CD4-positive, alpha-beta T cell treated with Interleukin-17A for 1 hour (primary cell): ENCODE measurements around the gene NPPA.
"Not testable (repeated sequence)": the region's sequence is repeated elsewhere in the genome, so short reads cannot be mapped to it uniquely, and the experiment has no call there.

Experiments
- DNase-seq: peaks from one replicate; pipeline ENCODE4 v3.0.0-alpha.2; 2020

Gene NPPA

GRCh38 chr1:11847667-11848372, at the start of gene NPPA:
Gene NPPA, minus strand, starts transcription at chr1:11847783. Its CDS starts 99 bp downstream, at chr1:11847684.
- no peak for DNase-seq

- DNase-seq: not testable (repeated sequence)
These were observed 46.9 kb upstream of the NPPA start for GRCh38 chr1:11894501-11894900.

- DNase-seq: peak; percentile 69
These were observed 46.3 kb upstream of the NPPA start for GRCh38 chr1:11893907-11894251.

- DNase-seq: no peak
These were observed 44.0 kb upstream of the NPPA start for GRCh38 chr1:11891433-11892186.

DNA sequence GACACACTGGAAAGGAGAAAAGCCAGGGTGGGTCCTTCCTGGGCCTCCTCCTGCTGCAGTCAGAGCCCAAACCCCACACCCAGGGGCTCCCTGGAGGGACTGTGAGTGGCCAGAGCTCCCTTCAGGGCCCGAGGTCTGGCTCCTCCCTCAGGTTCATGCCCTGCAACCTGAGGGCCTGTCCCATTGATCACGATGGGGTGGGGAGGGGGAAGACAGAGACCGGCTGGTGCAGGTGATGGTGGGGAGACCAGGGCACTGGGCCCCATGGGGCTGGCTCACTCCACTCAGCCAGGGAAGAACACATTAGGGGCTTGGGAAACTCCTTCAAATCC, 41.3 kb upstream of the NPPA start:
- no peak for DNase-seq

DNA sequence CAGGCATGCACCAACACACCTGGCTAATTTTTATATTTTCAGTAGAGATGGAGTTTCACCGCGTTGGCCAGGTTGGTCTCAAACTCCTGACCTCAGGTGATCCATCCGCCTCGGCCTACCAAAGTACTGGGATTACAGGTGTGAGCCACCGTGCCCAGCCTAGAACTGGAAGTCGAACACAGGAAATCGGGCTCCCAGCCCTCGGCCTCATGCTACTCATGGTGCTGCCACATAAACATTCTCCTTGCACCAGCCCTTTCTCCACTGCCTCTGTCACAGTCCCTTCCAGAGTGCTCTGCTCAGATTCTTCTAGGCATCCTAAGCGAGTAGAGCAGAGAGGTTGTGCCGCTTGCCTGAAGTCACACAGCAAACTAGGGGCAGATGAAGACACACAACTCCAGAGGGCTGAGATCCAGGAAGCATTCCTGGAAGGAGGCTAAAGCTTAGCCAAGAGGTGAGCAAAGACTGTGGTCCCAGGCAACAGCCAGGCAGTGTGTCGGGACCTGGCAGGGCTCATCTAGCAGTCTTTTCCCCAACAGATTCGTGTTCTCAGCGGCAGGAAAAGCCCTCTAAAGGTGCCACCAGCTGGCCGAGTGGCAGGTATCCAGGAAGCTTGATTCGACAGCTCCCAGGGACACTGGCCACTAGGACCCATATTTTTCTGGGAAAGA, 40.8 kb upstream of the NPPA start:
- DNase-seq: no peak

DNA sequence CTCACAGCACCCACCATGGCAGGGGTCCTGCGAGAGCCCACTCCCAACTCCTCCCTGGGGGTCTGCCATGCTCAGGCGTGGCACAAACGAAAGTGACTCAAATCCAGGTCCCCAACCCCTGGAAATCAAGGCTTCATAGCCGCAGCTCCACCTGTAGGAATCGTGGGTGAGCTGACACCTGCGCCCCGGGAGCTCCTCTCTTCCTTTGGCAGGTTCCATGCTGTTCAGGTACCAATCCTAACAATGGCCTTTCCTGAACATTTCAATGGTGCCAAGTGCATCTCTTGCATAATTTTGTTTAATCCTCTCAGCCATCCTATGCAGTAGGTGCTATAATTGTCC, 40.1 kb upstream of the NPPA start:
- no peak for DNase-seq

GRCh38 chr1:11886986-11887665, 39.5 kb upstream of the NPPA start:
- no peak for DNase-seq

DNA sequence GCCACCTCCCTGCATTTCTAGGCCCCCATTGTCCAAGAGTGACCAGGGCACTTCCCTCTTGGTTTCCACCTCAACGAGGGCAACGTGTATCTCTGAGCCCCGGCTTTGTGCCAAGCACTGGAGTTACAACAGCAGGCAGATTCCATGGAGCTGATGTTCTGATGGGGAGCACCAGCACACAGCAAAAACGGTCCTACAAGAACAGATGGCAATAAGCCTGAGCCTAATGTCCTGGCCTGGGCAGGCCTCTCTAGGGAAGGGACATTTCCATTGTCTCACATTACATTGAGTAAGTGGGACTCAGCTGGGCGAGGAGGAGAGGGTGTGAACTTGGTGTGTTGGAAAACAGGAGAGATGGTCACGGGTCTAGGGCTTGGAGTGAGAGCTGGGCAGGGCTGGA, 38.3 kb upstream of the NPPA start:
- DNase-seq: no peak

DNA sequence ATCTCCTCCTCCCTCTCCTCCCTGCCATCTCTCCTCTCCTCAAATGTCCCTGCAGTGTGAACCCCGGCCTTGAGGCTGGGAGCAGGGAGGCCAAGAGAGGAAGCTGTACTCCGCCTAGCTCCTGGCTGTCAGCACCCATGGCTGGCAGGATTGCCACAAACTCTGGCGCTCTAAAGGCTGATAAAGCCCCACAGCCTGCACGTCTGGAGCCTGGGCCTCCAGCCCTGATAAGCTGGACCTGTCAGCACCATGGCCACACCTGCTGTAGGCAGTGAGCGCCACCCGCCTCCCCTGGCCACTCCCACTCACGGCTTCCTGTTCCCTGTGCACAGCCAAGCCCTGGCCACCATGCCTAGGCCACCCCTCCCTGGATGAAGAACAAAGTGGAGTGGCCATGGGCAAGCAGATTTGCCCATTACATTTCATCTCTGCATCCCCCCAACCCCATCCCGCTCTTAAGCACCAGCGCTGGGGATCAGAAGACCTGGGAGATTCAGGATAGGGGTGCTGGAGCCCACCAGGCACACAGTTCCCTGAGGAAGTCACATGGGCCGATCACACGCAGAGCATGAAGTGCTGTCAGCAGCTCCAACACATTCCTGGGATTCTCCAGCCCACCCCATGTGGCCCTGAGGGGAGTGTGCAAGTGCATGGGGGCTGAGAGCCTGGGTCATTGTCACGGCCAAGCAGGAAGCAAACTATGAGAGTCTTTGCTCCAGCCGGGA, 35.4 kb upstream of the NPPA start:
- DNase-seq: no peak

DNA sequence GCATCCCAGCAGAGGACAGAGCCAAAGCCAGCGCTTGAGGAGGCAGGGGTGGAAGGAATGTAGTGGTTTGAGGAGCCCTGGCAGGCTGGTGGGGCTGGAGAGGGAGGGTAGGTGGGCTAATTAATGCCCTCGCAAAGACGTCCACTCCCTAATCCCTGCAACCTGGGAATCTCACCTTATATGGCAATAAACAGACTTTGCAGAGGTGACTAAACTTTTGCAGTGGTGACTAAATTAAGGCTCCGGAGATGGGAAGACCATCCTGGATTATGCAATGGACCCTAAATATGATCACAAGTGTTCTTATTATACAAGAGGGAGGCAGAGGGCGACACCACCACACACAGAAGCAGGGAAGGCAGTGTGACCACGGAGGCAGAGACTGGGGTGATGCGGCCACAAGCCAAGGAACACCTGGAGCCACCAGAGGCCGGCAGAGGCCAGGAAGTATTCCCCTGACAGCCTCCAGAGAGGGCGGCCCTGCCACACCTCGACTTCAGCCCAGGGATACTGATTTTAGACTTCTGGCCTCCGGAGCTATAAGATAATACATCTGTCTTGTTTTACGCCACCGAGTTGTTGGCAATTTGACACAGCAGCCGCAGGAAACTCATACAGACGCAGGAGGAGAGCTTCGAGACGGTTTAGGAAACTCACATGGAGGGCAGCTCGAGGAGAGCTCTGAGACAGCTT, 34.3 kb upstream of the NPPA start:
- DNase-seq: no peak

DNA sequence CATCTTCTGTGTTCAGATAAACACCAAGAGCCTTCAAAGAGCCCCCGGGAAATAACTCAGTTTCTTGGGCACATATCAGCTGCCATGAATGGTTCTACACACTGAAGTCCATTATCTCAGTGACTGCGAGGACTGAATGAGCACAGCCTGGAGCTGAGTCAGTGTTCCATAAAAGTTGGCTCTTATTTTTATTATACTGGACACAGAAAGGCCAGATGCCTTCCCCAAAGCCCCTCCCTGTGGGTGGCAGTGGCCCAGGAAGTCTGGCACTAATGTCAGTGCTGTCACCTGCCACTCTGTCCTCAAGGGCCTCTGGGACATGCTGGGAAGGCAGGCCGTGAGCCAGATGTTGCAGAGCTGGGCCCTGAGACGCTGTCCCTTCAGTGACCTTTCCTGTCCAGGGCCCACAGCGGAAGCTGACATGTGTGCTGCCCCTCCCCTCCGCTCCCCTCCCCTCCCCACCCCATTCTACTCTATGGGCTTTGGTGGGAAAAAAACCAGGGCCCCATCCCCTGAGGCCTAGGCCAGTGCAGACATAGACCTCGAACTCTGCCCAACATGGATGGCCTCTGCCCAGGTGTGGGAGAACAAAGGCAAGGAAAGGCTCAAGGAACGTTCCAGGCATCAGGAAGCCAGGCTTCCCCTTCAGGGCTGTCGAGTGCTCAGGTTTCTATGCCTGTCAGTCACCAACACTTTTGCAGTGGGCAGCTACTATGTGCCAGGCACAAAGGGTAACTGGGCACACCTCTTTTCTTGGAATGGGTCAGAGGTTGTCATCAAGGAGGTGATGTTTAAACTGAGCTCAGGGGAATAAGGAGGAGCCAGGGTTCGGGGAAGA, 33.5 kb upstream of the NPPA start:
- DNase-seq: no peak

GRCh38 chr1:11880181-11880575, 32.6 kb upstream of the NPPA start:
- no peak for DNase-seq

GRCh38 chr1:11879311-11880180, 32.0 kb upstream of the NPPA start:
- no peak for DNase-seq

GRCh38 chr1:11878891-11879190, 31.3 kb upstream of the NPPA start:
- DNase-seq: no peak

DNA sequence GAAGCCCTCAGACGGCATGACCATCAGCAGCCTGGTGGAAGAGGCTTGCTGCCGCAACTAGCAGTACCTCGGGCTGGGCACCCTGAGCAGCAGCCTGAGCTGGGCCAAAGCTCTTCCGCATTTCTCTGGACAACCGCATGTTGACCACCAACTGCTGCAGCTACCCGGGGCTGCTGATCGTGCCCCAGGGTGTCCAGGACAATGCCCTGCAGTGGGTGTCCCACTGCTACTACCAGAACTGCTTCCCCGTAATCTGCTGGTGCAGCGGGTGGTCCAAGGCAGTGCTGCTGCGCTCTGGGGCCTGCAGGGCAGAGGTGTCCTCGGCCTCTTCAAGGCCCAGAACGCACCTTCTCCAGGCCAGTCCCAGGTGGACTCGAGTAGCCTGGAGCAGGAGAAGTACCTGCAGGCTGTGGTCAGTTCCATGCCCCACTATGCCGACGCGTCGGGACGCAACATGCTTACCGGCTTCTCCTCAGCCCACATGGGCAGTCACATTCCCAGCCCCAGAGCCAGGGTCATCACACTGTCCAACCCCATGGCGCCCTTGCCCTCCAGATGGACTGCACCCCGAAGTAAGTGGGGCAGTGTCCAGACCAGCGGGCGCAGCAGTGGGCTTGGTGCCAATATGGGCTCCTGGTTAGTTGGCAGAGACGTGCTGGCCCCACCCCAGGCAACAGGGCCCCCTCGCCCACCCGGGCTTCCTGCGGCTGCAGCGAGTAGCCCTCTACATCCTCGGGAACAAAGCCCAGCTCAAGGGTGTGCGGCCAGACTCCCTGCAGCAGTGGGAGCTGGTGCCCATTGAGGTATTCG, 30.7 kb upstream of the NPPA start:
- DNase-seq: no peak

- DNase-seq: no peak
These were observed 29.5 kb upstream of the NPPA start for GRCh38 chr1:11877074-11877473.

GRCh38 chr1:11875094-11875493, 27.5 kb upstream of the NPPA start:
- no peak for DNase-seq

DNA sequence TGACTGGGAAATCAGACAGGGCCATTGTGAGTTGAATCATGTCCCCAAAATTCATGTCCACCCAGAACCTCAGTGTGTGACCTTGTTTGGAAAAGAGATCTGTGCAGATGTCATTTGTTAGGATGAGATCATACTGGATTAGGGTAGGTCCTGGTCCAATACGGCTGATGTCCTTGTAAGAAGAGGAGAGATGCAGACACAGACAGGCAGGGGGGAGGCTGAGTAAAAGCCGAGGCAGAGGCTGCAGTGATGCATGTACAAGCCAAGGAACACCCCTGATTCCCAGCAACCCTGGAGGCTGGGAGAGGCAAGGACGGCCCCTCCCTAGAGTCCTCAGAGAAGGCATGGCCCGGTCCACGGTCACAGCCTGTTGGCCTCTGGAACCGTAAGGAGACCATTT, 27.0 kb upstream of the NPPA start:
- no peak for DNase-seq

DNA sequence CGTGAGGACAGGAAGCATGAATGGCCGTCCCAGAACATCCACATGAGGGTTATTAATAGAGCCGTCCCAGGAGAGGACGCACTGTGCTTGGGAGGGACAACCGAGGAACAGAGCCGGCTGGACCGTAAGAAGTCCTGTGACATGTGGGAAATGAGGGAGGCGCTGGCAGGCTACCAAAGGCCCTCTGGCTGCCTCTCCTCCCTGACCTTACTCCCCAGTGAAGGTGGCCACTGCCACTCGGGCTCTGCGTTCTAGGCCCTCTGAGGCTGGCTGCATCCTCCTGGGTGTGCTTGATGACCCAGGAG, 26.6 kb upstream of the NPPA start:
- no peak for DNase-seq
